HepG2 (cell line): Measurements from ENCODE around the gene CCL16. TPM values are rescaled to one million over a fixed set of nuclear protein-coding genes. Genes with fewer than 3 reads are reported as not detected.

Experiments
- ATAC-seq: fragments of 200-7000 bp; cut with Tn5 transposase; 3 replicates; pipeline ENCODE4 v1.9.1; 2020; ENCODE audit warnings: mild to moderate bottlenecking, moderate library complexity
- BruUV-seq: library from RNA; stranded (reverse); fragments of 400-500 nt; replicated peaks from 2 replicates; lab custom pipeline; 2021; lab: Mats Ljungman, UMichigan
- CTCF ChIA-PET: fragments of 300-600 bp; formaldehyde crosslinking; extraction: SDS; loops from one replicate; lab custom pipeline; 2021; ENCODE audit warnings: low total read pairs, inconsistent platforms, low intra/inter-chr PET ratio; lab: Yijun Ruan, JAX
- POLR2A ChIA-PET: fragments of 350-600 bp; sonication (Branson Sonifier 250); formaldehyde crosslinking; loops from one replicate; lab custom pipeline; 2020; ENCODE audit warnings: antibody characterized with exemption, inconsistent platforms; lab: Yijun Ruan, JAX
- DNase-seq: peaks from one replicate; pipeline ENCODE4 v3.0.0-alpha.2; 2015; ENCODE audit warnings: low spot score
- FAIRE-seq: peaks from 3 replicates; lab custom pipeline; 2011; peaks lifted over from hg19 to GRCh38; lab: Jason Lieb, UNC
- H2AFZ ChIP-seq: one replicate; pipeline ENCODE4 v1.6.1; 2011; ENCODE audit warnings: low read length, inconsistent platforms
- H3K27ac ChIP-seq: fragments of 300-600 bp; 3 replicates; pipeline ENCODE4 v1.8.0; 2011; ENCODE audit warnings: mixed run types, mild to moderate bottlenecking, mixed read lengths, low read length, inconsistent platforms; ENCODE audit not compliant: insufficient read depth; ENCODE audit errors: extremely low read length
- H3K27me3 ChIP-seq, 2 experiments: fragments of 200-600 bp in 1 of 2; 2 replicates in 1 of 2; 3 replicates in 1 of 2; pipeline versions ENCODE4 v1.6.0 to v1.8.0; 2011; ENCODE audit warnings: low read length in 2 of 2, mild to moderate bottlenecking in 2 of 2, moderate library complexity in 2 of 2, inconsistent platforms in 1 of 2; ENCODE audit not compliant: insufficient read depth in 2 of 2, control insufficient read depth in 1 of 2
- H3K36me3 ChIP-seq, 2 experiments: fragments of 200-600 bp in 1 of 2; replicated peaks in 1 of 2; 2 replicates in 1 of 2; 3 replicates in 1 of 2; pipeline versions ENCODE4 v1.5.1 to v1.8.0; 2011; ENCODE audit warnings: low read length in 2 of 2, inconsistent platforms in 1 of 2; ENCODE audit not compliant: insufficient read depth in 2 of 2, control insufficient read depth in 1 of 2
- H3K4me1 ChIP-seq: 2 replicates; pipeline ENCODE4 v1.5.1; 2012; ENCODE audit warnings: low read length, inconsistent platforms; ENCODE audit not compliant: insufficient read depth
- H3K4me2 ChIP-seq: 2 replicates; pipeline ENCODE4 v1.6.0; 2011; ENCODE audit warnings: low read depth, low read length, inconsistent platforms
- H3K4me3 ChIP-seq, 3 experiments: fragments of 200-600 bp in 1 of 3; sonication (generic), shearing (Covaris generic) in 1 of 3; replicated peaks in 1 of 3; 2 replicates each; pipeline ENCODE4 v1.5.1; 2011 to 2016; ENCODE audit warnings: low read length in 3 of 3, inconsistent platforms in 2 of 3, low read depth in 2 of 3, mild to moderate bottlenecking in 2 of 3, control low read depth in 1 of 3, mixed read lengths in 1 of 3; ENCODE audit not compliant: insufficient read depth in 1 of 3
- H3K79me2 ChIP-seq: one replicate; pipeline ENCODE4 v1.6.1; 2011; ENCODE audit warnings: low read length, inconsistent platforms; ENCODE audit not compliant: insufficient read depth
- H3K9ac ChIP-seq: 2 replicates; pipeline ENCODE4 v1.6.0; 2011; ENCODE audit warnings: mild to moderate bottlenecking, low read depth, low read length, inconsistent platforms; ENCODE audit not compliant: insufficient read depth
- H3K9me3 ChIP-seq: 2 replicates; pipeline ENCODE4 v1.5.1; 2012; ENCODE audit warnings: mild to moderate bottlenecking, low read length
- H4K20me1 ChIP-seq: 2 replicates; pipeline ENCODE4 v1.6.0; 2011; ENCODE audit warnings: inconsistent platforms, mild to moderate bottlenecking, low read length, moderate library complexity; ENCODE audit not compliant: insufficient read depth
- CBX2 ChIP-seq, 2 experiments: fragments of 200-600 bp in 1 of 2; sonication (generic); formaldehyde crosslinking in 1 of 2; IDR thresholded peaks; 2 replicates each; pipeline versions ENCODE4 v1.7.0 to v1.8.1; 2018 to 2022; ENCODE audit warnings: low read depth in 2 of 2, low read length in 1 of 2, mild to moderate bottlenecking in 1 of 2, missing genetic modification reagents in 1 of 2
- HMG20B ChIP-seq: conservative IDR thresholded peaks from 2 replicates; pipeline ENCODE4 v1.6.1; 2016; ENCODE audit warnings: missing genetic modification reagents, missing compliant biosample characterization
- MTA1 ChIP-seq: sonication (generic); formaldehyde crosslinking; IDR thresholded peaks from 2 replicates; pipeline ENCODE4 v1.4.0; 2020; ENCODE audit warnings: missing genetic modification reagents, mild to moderate bottlenecking, borderline replicate concordance
- NPAS2 ChIP-seq: sonication (generic); formaldehyde crosslinking; IDR thresholded peaks from 2 replicates; pipeline ENCODE4 v1.8.0; 2022; ENCODE audit warnings: mild to moderate bottlenecking, missing genetic modification reagents, borderline replicate concordance
- NR1H2 ChIP-seq: sonication (generic); formaldehyde crosslinking; IDR thresholded peaks from 2 replicates; pipeline ENCODE4 v1.8.1; 2022; ENCODE audit warnings: low read depth, missing genetic modification reagents, borderline replicate concordance
- POLR2G ChIP-seq: fragments of 200-400 bp; formaldehyde crosslinking; IDR thresholded peaks from 2 replicates; pipeline ENCODE4 v1.6.1; 2018; ENCODE audit warnings: mild to moderate bottlenecking, low read depth, low read length, moderate library complexity
- PPARG ChIP-seq: conservative IDR thresholded peaks from 2 replicates; pipeline ENCODE4 v1.6.1; 2016; ENCODE audit warnings: missing biosample characterization, missing genetic modification reagents
- RFX3 ChIP-seq: IDR thresholded peaks from 2 replicates; pipeline ENCODE4 v1.6.1; 2016; ENCODE audit warnings: missing biosample characterization, missing genetic modification reagents
- RFXANK ChIP-seq: IDR thresholded peaks from 2 replicates; pipeline ENCODE4 v1.6.1; 2016
- SP1 ChIP-seq, 2 experiments: fragments of 450-650 bp in 1 of 2; sonication (generic) in 1 of 2; formaldehyde crosslinking in 1 of 2; IDR thresholded peaks; 2 replicates each; pipeline versions ENCODE4 v1.4.0 to v1.6.1; 2016 to 2020; ENCODE audit warnings: missing genetic modification reagents in 1 of 2
- SUZ12 ChIP-seq: fragments of 150-350 bp; IDR thresholded peaks from 2 replicates; pipeline ENCODE4 v1.6.1; 2014; ENCODE audit warnings: low read depth, low read length
- ZBTB20 ChIP-seq: sonication (generic); formaldehyde crosslinking; IDR thresholded peaks from 2 replicates; pipeline ENCODE4 v1.8.1; 2023; ENCODE audit warnings: missing genetic modification reagents, low read depth, mild to moderate bottlenecking, borderline replicate concordance
- ZFY ChIP-seq: sonication (generic); formaldehyde crosslinking; IDR thresholded peaks from 2 replicates; pipeline ENCODE4 v1.4.0; 2020; ENCODE audit warnings: missing genetic modification reagents
- ZNF20 ChIP-seq: sonication (generic); formaldehyde crosslinking; IDR thresholded peaks from 2 replicates; pipeline ENCODE4 v1.4.0; 2020; ENCODE audit warnings: mild to moderate bottlenecking, moderate library complexity, missing genetic modification reagents
- ZNF775 ChIP-seq: sonication (generic); formaldehyde crosslinking; IDR thresholded peaks from 2 replicates; pipeline ENCODE4 v1.4.0; 2020; ENCODE audit warnings: missing genetic modification reagents, mild to moderate bottlenecking, moderate library complexity, borderline replicate concordance
- ZNF792 ChIP-seq: IDR thresholded peaks from 2 replicates; pipeline ENCODE4 v1.6.1; 2016
- WGBS: methylation state at CpG from one replicate; pipeline ENCODE4 v1.1.6; 2017; ENCODE audit warnings: low lambda C conversion rate; 5-methylcytosine and 5-hydroxymethylcytosine counted together
- in situ Hi-C: cut with HindIII; loops from 2 replicates; pipeline ENCODE4 v1.10.0; 2017; ENCODE audit warnings: low pct_unique_long_range_greater_than_20kb; ENCODE audit not compliant: extremely low pct_ligation_motif_present
- intact Hi-C: fragments of 100-400 bp; cut with micrococcal nuclease; formaldehyde crosslinking; loops from one replicate; pipeline ENCODE4 v1.10.0; 2022; ENCODE audit not compliant: unreplicated experiment
- polyA plus RNA-seq, 8 experiments: library from polyadenylated mRNA; depleted of rRNA in 3 of 8; stranded (reverse) in 7 of 8; unstranded in 1 of 8; fragments of >200 nt; fragmentation: Illumina TruSeq in 4 of 8; extraction: Trizol in 4 of 8; gene quantifications; 2 replicates each; pipeline versions ENCODE4 v1.2.1 to v1.2.3, GENCODE V29; 2011 to 2016; ENCODE audit warnings: low read depth in 4 of 8, missing spikeins in 1 of 8, mixed read lengths in 1 of 8; ENCODE audit not compliant: insufficient read depth in 1 of 8
- total RNA-seq, 5 experiments: library from RNA; depleted of rRNA; stranded (reverse); fragments of >200 nt; fragmentation: Illumina TruSeq; extraction: Trizol; gene quantifications; 2 replicates each; pipeline ENCODE4 v1.2.3, GENCODE V29; 2016; ENCODE audit warnings: low read depth in 1 of 5
- TF ChIP-seq, protein P1 (sequence below): conservative IDR thresholded peaks from 2 replicates; pipeline ENCODE4 v1.6.1; 2018; ENCODE audit warnings: missing genetic modification reagents
- TF ChIP-seq, protein P2 (sequence below): sonication (generic); formaldehyde crosslinking; IDR thresholded peaks from 2 replicates; pipeline ENCODE4 v1.4.0; 2020; ENCODE audit warnings: missing genetic modification reagents, mild to moderate bottlenecking, borderline replicate concordance

The CCL16 gene
- total and polyA plus RNA-seq, 2 of the 13 experiments (the other 11 are each of a cell fraction or from before 2014, with no cell fraction given), result 2.0 to 14.7 TPM

DNA sequence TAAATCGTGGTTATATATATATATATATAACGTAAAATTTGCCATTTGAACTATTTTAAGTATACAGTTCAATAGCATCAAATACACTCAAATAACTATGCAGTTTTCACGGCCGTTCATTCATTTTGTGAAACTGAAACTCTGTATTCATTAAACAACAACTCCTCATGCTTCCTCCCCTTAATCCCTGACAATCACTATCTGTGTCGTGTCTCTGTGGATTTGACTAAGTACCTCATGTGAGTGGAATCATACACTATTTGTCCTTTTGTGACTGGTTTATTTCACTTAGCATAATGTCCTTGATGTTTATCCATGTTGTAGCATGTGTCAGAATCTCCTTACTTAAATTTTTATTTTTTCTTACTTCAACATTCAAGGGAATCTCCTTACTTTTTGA is 33.6 kb upstream of the CCL16 start:
- H2AFZ ChIP-seq, result no peak overlapping the region
- TF ChIP-seq SP1 (IDR thresholded peaks at IDR 0.05) (no peak), SP1 (CRISPR knock-in tag; IDR thresholded peaks at IDR 0.05) (no peak), PPARG (no peak), HMG20B (no peak), ZNF792 (CRISPR knock-in tag) (no peak), RFX3 (CRISPR knock-in tag) (no peak), MTA1 (CRISPR knock-in tag) (no peak), ZBTB20 (CRISPR knock-in tag) (no peak), RFXANK (CRISPR knock-in tag) (no peak), ZFY (CRISPR knock-in tag) (no peak), POLR2G (no peak), SUZ12 (no peak), ZNF775 (CRISPR knock-in tag) (no peak), ZNF20 (CRISPR knock-in tag) (no peak), NR1H2 (CRISPR knock-in tag) (no peak), CBX2 (IDR thresholded peaks at IDR 0.05; ENCODE audit: low read depth, low read length) (no peak), CBX2 (CRISPR knock-in tag; IDR thresholded peaks at IDR 0.05; ENCODE audit: low read depth) (no peak), NPAS2 (no peak)
- TF ChIP-seq, protein P1, sequence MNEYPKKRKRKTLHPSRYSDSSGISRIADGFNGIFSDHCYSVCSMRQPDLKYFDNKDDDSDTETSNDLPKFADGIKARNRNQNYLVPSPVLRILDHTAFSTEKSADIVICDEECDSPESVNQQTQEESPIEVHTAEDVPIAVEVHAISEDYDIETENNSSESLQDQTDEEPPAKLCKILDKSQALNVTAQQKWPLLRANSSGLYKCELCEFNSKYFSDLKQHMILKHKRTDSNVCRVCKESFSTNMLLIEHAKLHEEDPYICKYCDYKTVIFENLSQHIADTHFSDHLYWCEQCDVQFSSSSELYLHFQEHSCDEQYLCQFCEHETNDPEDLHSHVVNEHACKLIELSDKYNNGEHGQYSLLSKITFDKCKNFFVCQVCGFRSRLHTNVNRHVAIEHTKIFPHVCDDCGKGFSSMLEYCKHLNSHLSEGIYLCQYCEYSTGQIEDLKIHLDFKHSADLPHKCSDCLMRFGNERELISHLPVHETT (CRISPR knock-in tag), result no peak
- TF ChIP-seq, protein P2, sequence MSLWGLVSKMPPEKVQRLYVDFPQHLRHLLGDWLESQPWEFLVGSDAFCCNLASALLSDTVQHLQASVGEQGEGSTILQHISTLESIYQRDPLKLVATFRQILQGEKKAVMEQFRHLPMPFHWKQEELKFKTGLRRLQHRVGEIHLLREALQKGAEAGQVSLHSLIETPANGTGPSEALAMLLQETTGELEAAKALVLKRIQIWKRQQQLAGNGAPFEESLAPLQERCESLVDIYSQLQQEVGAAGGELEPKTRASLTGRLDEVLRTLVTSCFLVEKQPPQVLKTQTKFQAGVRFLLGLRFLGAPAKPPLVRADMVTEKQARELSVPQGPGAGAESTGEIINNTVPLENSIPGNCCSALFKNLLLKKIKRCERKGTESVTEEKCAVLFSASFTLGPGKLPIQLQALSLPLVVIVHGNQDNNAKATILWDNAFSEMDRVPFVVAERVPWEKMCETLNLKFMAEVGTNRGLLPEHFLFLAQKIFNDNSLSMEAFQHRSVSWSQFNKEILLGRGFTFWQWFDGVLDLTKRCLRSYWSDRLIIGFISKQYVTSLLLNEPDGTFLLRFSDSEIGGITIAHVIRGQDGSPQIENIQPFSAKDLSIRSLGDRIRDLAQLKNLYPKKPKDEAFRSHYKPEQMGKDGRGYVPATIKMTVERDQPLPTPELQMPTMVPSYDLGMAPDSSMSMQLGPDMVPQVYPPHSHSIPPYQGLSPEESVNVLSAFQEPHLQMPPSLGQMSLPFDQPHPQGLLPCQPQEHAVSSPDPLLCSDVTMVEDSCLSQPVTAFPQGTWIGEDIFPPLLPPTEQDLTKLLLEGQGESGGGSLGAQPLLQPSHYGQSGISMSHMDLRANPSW (CRISPR knock-in tag), result no peak
- TF ChIP-seq, all 625 proteins: peak for 0
- WGBS, result 79% methylated on average over 5 of the region's 5 CpGs
- no peaks in the 10 kb centered on the region for H4K20me1 ChIP-seq
- ATAC-seq (no peak), DNase-seq (no peak), FAIRE-seq (no peak)
- no peak overlapping the region for H3K9ac ChIP-seq
- H3K36me3 ChIP-seq, result no peaks in the 10 kb centered on the region
- intact Hi-C loops (no loop called here), in situ Hi-C loops (no loop called here)
- no peak overlapping the region for H3K27ac ChIP-seq
- ChIA-PET CTCF (no interaction called here), POLR2A (no interaction called here)
- H3K79me2 ChIP-seq, result no peaks in the 10 kb centered on the region
- H3K9me3 ChIP-seq, result no peaks in the 10 kb centered on the region
- no peaks in the 10 kb centered on the region; a peak in 1 of 5 replicates for H3K27me3 ChIP-seq
- H3K4me1 ChIP-seq, result peaks cover 8% of the 10 kb centered on the region; the same call in 1 of the 2 replicates
- H3K4me2 ChIP-seq, result no peak overlapping the region
- no TSS peak for BruUV-seq
- H3K4me3 ChIP-seq, result no peak overlapping the region
